ENCODE measurements around the gene ZNF777. TPM values are rescaled to one million over a fixed set of nuclear protein-coding genes. Genes with fewer than 3 reads are reported as not detected.

The ZNF777 gene
- total RNA-seq, 1 donor from 2014 or later: 16.2 TPM

- DNase-seq (no peak), ATAC-seq (ENCODE audit: low read depth) (no peak)
- H3K27ac Mint-ChIP-seq: no peak overlapping the region
- peaks cover 49% of the 10 kb centered on the region for H3K36me3 Mint-ChIP-seq (ENCODE audit: low read depth)
- H3K4me3 Mint-ChIP-seq: no peak overlapping the region
- TF ChIP-seq CTCF (IDR thresholded peaks at IDR 0.05): no peak
- intact Hi-C loops (cut with micrococcal nuclease): no loop called here
- H3K9me3 Mint-ChIP-seq: no peaks in the 10 kb centered on the region
- H3K27me3 Mint-ChIP-seq: no peaks in the 10 kb centered on the region
- ChIA-PET CTCF (no interaction called here), POLR2A (no interaction called here)
- H3K4me1 Mint-ChIP-seq: no peaks in the 10 kb centered on the region
These were observed 10.6 kb upstream of the ZNF777 start for GRCh38 chr7:149471289-149471953.

GRCh38 chr7:149469806-149470205 is 8.9 kb upstream of the ZNF777 start:
- Mint-ChIP-seq H3K27ac (no peak overlapping the region), H3K4me1 (no peaks in the 10 kb centered on the region), H3K36me3 (ENCODE audit: low read depth) (peaks cover 37% of the 10 kb centered on the region), H3K9me3 (no peaks in the 10 kb centered on the region), H3K4me3 (no peak overlapping the region), H3K27me3 (peaks cover 2% of the 10 kb centered on the region)
- CTCF ChIA-PET: no interaction called here
- POLR2A ChIA-PET: no interaction called here
- no peak for DNase-seq
- intact Hi-C loops (cut with micrococcal nuclease): no loop called here
- ATAC-seq (ENCODE audit: low read depth): no peak
- no peak for TF ChIP-seq CTCF (IDR thresholded peaks at IDR 0.05)

- POLR2A ChIA-PET: interaction anchor here (0.9 kb wide), 1 partner anchor 9 kb away, joined by 3 read pairs; no protein-coding TSS in a partner anchor
- DNase-seq (no peak), ATAC-seq (ENCODE audit: low read depth) (no peak)
- no peaks in the 10 kb centered on the region for H3K4me1 Mint-ChIP-seq
- no peak overlapping the region for H3K27ac Mint-ChIP-seq
- H3K36me3 Mint-ChIP-seq (ENCODE audit: low read depth): peaks cover 24% of the 10 kb centered on the region
- intact Hi-C loops (cut with micrococcal nuclease): no loop called here
- no peak overlapping the region for H3K4me3 Mint-ChIP-seq
- H3K9me3 Mint-ChIP-seq: no peaks in the 10 kb centered on the region
- peaks cover 9% of the 10 kb centered on the region for H3K27me3 Mint-ChIP-seq
- no peak for TF ChIP-seq CTCF (IDR thresholded peaks at IDR 0.05)
- CTCF ChIA-PET: no interaction called here
These were observed 7.3 kb upstream of the ZNF777 start for GRCh38 chr7:149468208-149468607.

GRCh38 chr7:149467321-149467859 is 6.5 kb upstream of the ZNF777 start:
- no peaks in the 10 kb centered on the region for H3K9me3 Mint-ChIP-seq
- H3K27me3 Mint-ChIP-seq: peaks cover 9% of the 10 kb centered on the region
- no peak overlapping the region for H3K4me3 Mint-ChIP-seq
- H3K36me3 Mint-ChIP-seq (ENCODE audit: low read depth): peaks cover 16% of the 10 kb centered on the region
- DNase-seq (no peak), ATAC-seq (ENCODE audit: low read depth) (no peak)
- ChIA-PET CTCF (no interaction called here), POLR2A (interaction anchor here (0.9 kb wide), 1 partner anchor 10 kb away, joined by 3 read pairs; no protein-coding TSS in a partner anchor)
- no peaks in the 10 kb centered on the region for H3K4me1 Mint-ChIP-seq
- TF ChIP-seq CTCF (IDR thresholded peaks at IDR 0.05): no peak
- intact Hi-C loops (cut with micrococcal nuclease): no loop called here
- H3K27ac Mint-ChIP-seq: no peak overlapping the region

- no peak for TF ChIP-seq CTCF (IDR thresholded peaks at IDR 0.05)
- ChIA-PET POLR2A (interaction anchor here (0.6 kb wide), 1 partner anchor 243 kb away, joined by 5 read pairs; no protein-coding TSS in a partner anchor), CTCF (interaction anchor here (1.4 kb wide), 1 partner anchor 16 kb away, joined by 3 read pairs; no protein-coding TSS in a partner anchor)
- Mint-ChIP-seq H3K9me3 (no peaks in the 10 kb centered on the region), H3K4me1 (peaks cover under 1% of the 10 kb centered on the region), H3K27me3 (peaks cover 9% of the 10 kb centered on the region), H3K36me3 (ENCODE audit: low read depth) (peaks cover 9% of the 10 kb centered on the region), H3K27ac (no peak overlapping the region), H3K4me3 (no peak overlapping the region)
- no peak for DNase-seq
- intact Hi-C loops (cut with micrococcal nuclease): no loop called here
- ATAC-seq (ENCODE audit: low read depth): no peak
These were observed 5.5 kb upstream of the ZNF777 start for GRCh38 chr7:149466364-149466763.

All from activated B cell treated with CpG ODN at 0.5 μM for 24 hours (primary cell).